ENCODE measurements around the gene CSTPP1.

CSTPP1 gene

DNA sequence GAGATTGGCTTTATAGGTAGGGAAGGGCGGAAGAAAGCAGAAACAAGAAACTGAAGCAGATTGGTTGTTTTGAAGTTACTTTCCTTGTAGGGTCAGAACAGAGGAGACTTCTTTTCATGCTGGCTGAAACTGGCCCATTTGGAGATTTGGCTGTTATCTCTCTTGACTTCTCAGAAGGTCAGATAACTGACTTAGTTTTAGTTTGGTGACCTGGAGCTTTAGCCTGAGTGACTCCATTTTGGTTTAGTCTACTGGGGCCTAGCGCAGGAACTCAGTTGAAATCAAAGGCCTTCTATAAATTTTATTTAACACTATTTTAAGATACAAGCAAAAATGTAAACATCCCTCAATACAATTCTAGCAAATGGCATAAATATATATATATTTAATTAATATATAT lies 31.4 kb downstream of the CSTPP1 start:
- Histone ChIP-seq H3K27ac (ENCODE audit: poor library complexity, severe bottlenecking) (no peak overlapping the region), H3K27me3 (ENCODE audit: insufficient read depth, poor library complexity, severe bottlenecking) (no peaks in the 10 kb centered on the region), H3K4me1 (ENCODE audit: insufficient read depth, poor library complexity, severe bottlenecking) (no peaks in the 10 kb centered on the region), H3K9me3 (ENCODE audit: severe bottlenecking) (no peaks in the 10 kb centered on the region), H3K36me3 (ENCODE audit: low read depth) (no peaks in the 10 kb centered on the region), H3K4me3 (ENCODE audit: severe bottlenecking) (no peak overlapping the region)
- no peak for ATAC-seq (ENCODE audit: low read depth)
- TF ChIP-seq, protein P1, sequence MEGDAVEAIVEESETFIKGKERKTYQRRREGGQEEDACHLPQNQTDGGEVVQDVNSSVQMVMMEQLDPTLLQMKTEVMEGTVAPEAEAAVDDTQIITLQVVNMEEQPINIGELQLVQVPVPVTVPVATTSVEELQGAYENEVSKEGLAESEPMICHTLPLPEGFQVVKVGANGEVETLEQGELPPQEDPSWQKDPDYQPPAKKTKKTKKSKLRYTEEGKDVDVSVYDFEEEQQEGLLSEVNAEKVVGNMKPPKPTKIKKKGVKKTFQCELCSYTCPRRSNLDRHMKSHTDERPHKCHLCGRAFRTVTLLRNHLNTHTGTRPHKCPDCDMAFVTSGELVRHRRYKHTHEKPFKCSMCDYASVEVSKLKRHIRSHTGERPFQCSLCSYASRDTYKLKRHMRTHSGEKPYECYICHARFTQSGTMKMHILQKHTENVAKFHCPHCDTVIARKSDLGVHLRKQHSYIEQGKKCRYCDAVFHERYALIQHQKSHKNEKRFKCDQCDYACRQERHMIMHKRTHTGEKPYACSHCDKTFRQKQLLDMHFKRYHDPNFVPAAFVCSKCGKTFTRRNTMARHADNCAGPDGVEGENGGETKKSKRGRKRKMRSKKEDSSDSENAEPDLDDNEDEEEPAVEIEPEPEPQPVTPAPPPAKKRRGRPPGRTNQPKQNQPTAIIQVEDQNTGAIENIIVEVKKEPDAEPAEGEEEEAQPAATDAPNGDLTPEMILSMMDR (IDR thresholded peaks at IDR 0.05; ENCODE audit: poor library complexity, severe bottlenecking), result no peak
- no peak for DNase-seq (ENCODE audit: low spot score)

DNA sequence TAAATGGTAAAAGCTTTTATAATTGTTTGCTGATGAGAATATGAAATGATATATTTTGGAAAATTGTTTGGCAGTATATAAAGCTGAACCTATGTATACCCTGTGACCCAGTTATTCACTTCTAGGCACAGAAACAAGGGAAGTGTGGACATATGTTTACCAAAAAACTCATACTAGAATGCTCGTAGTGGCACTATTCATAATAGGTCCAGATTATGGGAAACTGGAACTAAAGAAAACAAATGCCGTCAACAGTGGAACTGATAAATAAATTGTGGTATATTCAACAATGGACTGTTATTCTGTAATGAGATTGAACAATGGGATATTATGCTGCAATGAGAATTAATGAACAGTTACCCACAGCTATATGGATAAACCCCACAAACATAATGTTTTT lies 32.8 kb downstream of the CSTPP1 start:
- H3K4me3 ChIP-seq (ENCODE audit: severe bottlenecking), result no peak overlapping the region
- DNase-seq (ENCODE audit: low spot score) (no peak), ATAC-seq (ENCODE audit: low read depth) (no peak)
- no peaks in the 10 kb centered on the region for H3K27me3 ChIP-seq (ENCODE audit: insufficient read depth, poor library complexity, severe bottlenecking)
- no peak overlapping the region for H3K27ac ChIP-seq (ENCODE audit: poor library complexity, severe bottlenecking)
- no peaks in the 10 kb centered on the region for H3K36me3 ChIP-seq (ENCODE audit: low read depth)
- H3K9me3 ChIP-seq (ENCODE audit: severe bottlenecking), result no peaks in the 10 kb centered on the region
- H3K4me1 ChIP-seq (ENCODE audit: insufficient read depth, poor library complexity, severe bottlenecking), result no peaks in the 10 kb centered on the region
- TF ChIP-seq, protein P1 (IDR thresholded peaks at IDR 0.05; ENCODE audit: poor library complexity, severe bottlenecking), result no peak

DNA sequence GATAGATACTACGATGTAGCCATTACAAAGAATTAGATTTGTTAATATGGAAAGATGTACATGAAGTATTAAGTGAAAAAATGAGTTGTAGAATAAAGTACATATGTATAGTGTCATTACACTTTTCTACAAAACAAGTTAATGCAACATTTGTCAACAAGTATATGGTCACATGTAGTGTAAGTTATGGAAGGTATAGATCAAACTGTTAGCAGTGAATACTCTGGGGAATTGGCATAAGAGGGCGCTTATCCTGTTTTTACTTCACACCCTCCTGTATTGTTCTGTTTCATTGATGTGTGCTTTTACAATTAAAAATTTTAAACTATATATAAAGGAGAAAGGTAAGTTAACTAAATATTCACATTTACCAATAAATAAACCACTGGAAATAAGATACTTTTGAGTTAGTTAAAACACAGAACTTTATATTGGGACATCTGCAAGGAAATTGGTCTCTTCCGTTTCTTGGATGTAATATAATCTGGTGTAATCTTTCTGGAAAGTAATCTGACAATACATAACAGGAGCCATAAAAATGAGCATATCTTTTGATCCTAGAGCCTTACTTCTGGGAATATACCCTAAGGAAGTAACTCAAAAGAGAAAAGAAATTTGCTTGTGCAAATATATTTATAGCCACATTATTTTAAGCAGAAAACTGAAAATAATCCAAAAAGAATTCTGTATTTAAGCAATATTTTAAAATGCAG lies 34.5 kb downstream of the CSTPP1 start:
- no peaks in the 10 kb centered on the region for H3K27me3 ChIP-seq (ENCODE audit: insufficient read depth, poor library complexity, severe bottlenecking)
- TF ChIP-seq, protein P1 (IDR thresholded peaks at IDR 0.05; ENCODE audit: poor library complexity, severe bottlenecking), result no peak
- no peaks in the 10 kb centered on the region for H3K4me1 ChIP-seq (ENCODE audit: insufficient read depth, poor library complexity, severe bottlenecking)
- H3K9me3 ChIP-seq (ENCODE audit: severe bottlenecking), result no peaks in the 10 kb centered on the region
- H3K36me3 ChIP-seq (ENCODE audit: low read depth), result no peaks in the 10 kb centered on the region
- no peak for ATAC-seq (ENCODE audit: low read depth)
- no peak for DNase-seq (ENCODE audit: low spot score)
- H3K4me3 ChIP-seq (ENCODE audit: severe bottlenecking), result no peak overlapping the region
- no peak overlapping the region for H3K27ac ChIP-seq (ENCODE audit: poor library complexity, severe bottlenecking)

DNA sequence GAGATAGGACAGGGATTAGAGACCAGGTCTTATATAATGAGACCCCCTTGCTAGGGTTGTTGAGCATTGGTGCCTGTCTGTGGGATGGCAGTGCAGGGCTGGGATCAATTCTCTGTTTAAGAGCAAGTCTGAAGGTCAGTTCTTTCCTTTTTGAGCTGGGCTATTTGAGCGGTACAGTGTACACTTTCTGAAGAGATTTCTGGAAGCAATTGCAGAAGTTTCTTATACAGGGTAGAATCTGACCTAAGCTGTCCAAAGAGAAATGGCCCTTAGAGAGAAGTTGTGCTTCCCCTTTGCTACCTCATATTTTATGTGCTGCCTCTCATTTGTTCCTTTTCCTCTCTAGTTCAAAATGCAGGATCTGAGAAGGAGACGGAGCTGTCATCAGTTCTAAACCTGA lies 35.8 kb downstream of the CSTPP1 start:
- H3K9me3 ChIP-seq (ENCODE audit: severe bottlenecking), result no peaks in the 10 kb centered on the region
- H3K4me1 ChIP-seq (ENCODE audit: insufficient read depth, poor library complexity, severe bottlenecking), result peaks cover under 1% of the 10 kb centered on the region
- H3K36me3 ChIP-seq (ENCODE audit: low read depth), result no peaks in the 10 kb centered on the region
- TF ChIP-seq, protein P1 (IDR thresholded peaks at IDR 0.05; ENCODE audit: poor library complexity, severe bottlenecking), result no peak
- H3K27me3 ChIP-seq (ENCODE audit: insufficient read depth, poor library complexity, severe bottlenecking), result no peaks in the 10 kb centered on the region
- H3K27ac ChIP-seq (ENCODE audit: poor library complexity, severe bottlenecking), result no peak overlapping the region
- DNase-seq (ENCODE audit: low spot score), result no peak
- no peak for ATAC-seq (ENCODE audit: low read depth)
- H3K4me3 ChIP-seq (ENCODE audit: severe bottlenecking), result no peak overlapping the region

DNA sequence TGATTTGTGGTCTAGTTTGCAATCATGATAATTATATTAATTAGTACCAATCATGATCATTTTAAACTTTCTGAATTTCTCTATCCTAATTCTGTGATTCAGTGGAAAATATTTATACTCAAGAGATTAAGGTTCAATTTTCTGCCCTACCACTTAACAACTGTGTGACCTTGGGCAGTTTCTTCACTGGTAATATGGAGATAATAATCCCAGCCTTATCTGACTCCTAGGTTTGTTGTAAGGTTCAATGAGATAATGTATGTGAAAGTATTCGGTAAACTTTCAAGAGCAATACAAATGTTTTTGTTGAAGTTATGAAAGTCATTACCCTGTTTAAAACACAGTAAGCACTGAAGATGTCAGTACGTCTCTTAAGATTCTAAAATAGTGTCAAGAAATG lies 36.3 kb downstream of the CSTPP1 start:
- H3K4me1 ChIP-seq (ENCODE audit: insufficient read depth, poor library complexity, severe bottlenecking), result peaks cover 5% of the 10 kb centered on the region
- TF ChIP-seq, protein P1 (IDR thresholded peaks at IDR 0.05; ENCODE audit: poor library complexity, severe bottlenecking), result no peak
- H3K36me3 ChIP-seq (ENCODE audit: low read depth), result no peaks in the 10 kb centered on the region
- no peaks in the 10 kb centered on the region for H3K27me3 ChIP-seq (ENCODE audit: insufficient read depth, poor library complexity, severe bottlenecking)
- H3K27ac ChIP-seq (ENCODE audit: poor library complexity, severe bottlenecking), result no peak overlapping the region
- no peaks in the 10 kb centered on the region for H3K9me3 ChIP-seq (ENCODE audit: severe bottlenecking)
- DNase-seq (ENCODE audit: low spot score), result no peak
- no peak overlapping the region for H3K4me3 ChIP-seq (ENCODE audit: severe bottlenecking)
- ATAC-seq (ENCODE audit: low read depth), result no peak

Measured in RWPE2 (cell line).